ENCODE measurements around the gene PRODH.
"Not testable (repeated sequence)": the region's sequence is repeated elsewhere in the genome, so short reads cannot be mapped to it uniquely, and the experiment has no call there.

DNA sequence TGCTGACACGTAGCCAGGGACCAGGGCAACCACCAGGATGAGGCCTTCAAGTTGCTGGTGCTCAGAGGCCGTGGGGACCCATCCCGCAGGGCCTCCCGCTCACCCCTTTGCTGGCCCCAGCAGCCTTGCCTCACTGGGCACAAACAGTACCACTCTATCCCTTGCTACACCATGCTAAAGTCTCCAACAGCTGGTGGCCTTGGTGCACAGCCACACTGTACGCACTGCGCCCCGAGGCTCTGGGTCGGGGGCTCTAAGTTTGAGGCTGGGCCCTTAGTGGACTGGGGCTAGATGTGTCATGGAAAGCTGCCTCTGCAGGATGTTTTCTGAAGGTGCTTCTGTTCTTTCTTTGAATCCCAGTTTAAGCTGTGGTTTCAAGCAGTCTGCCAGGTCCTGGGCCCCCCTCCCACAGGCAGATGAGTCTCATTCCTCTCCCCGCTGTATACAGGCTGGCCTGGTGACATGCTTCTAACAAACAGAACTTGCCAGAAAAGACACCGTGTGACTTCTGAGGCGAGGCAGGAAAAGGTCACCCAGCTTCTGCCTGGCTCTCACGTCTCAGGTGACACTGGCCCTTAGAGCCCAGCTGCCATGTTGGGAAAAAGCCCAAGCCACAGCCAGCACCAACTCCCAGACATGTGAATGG, 15.7 kb downstream of the PRODH start:
- TF ChIP-seq, protein P1, sequence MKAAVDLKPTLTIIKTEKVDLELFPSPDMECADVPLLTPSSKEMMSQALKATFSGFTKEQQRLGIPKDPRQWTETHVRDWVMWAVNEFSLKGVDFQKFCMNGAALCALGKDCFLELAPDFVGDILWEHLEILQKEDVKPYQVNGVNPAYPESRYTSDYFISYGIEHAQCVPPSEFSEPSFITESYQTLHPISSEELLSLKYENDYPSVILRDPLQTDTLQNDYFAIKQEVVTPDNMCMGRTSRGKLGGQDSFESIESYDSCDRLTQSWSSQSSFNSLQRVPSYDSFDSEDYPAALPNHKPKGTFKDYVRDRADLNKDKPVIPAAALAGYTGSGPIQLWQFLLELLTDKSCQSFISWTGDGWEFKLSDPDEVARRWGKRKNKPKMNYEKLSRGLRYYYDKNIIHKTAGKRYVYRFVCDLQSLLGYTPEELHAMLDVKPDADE (IDR thresholded peaks at IDR 0.05): not testable (repeated sequence)
- TF ChIP-seq, protein P2, sequence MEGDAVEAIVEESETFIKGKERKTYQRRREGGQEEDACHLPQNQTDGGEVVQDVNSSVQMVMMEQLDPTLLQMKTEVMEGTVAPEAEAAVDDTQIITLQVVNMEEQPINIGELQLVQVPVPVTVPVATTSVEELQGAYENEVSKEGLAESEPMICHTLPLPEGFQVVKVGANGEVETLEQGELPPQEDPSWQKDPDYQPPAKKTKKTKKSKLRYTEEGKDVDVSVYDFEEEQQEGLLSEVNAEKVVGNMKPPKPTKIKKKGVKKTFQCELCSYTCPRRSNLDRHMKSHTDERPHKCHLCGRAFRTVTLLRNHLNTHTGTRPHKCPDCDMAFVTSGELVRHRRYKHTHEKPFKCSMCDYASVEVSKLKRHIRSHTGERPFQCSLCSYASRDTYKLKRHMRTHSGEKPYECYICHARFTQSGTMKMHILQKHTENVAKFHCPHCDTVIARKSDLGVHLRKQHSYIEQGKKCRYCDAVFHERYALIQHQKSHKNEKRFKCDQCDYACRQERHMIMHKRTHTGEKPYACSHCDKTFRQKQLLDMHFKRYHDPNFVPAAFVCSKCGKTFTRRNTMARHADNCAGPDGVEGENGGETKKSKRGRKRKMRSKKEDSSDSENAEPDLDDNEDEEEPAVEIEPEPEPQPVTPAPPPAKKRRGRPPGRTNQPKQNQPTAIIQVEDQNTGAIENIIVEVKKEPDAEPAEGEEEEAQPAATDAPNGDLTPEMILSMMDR (conservative IDR thresholded peaks at IDR 0.05; ENCODE audit: low read depth in 2 of 2): not testable (repeated sequence)
- not testable (repeated sequence) for TF ChIP-seq POLR2AphosphoS5 (IDR thresholded peaks at IDR 0.05; ENCODE audit: low read depth); CREB1 (CRISPR knock-in tag; IDR thresholded peaks at IDR 0.05; ENCODE audit: low read depth); REST (IDR thresholded peaks at IDR 0.05; ENCODE audit: unreplicated experiment); EZH2phosphoT487 (IDR thresholded peaks at IDR 0.05; ENCODE audit: unreplicated experiment); JUNB (IDR thresholded peaks at IDR 0.05; ENCODE audit: unreplicated experiment); EZH2 (IDR thresholded peaks at IDR 0.05; ENCODE audit: low read depth, unreplicated experiment); STAT1 (IDR thresholded peaks at IDR 0.05; ENCODE audit: unreplicated experiment)

All from GM23338 (cell line).